DMS153 treated with DMSO at 0.1 percent for 48 hours (cell line): ENCODE results near the gene POLR1G.
"Not testable (repeated sequence)": the region's sequence is repeated elsewhere in the genome, so short reads cannot be mapped to it uniquely, and the experiment has no call there.

Source experiments
- DNase-seq: peaks from one replicate; lab custom pipeline; 2025; ENCODE audit not compliant: unreplicated experiment; lab: John Stamatoyannopoulos, UW

Gene POLR1G

GRCh38 chr19:45420356-45420755, 13.9 kb downstream of the POLR1G start:
- no peak for DNase-seq

DNA sequence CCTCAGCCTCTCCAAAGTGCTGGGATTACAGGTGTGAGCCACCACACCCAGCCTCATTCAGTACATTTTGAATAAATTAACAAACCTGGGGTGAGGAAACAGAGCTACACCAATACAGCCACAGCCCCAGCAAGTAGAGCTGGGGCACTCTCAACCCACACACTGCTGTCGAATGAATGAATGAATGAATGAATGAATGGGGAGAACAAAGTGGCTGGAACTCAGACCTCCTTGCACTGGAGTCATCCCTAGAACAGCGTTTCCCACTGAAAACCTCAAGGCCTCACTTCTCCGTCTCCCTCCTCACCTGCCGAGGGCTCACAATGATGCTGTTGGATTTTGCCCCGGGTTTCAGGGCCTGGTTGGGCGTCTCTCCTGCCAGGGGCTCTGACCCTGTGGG, 14.4 kb downstream of the POLR1G start:
- no peak for DNase-seq

GRCh38 chr19:45421947-45422498, 15.6 kb downstream of the POLR1G start:
- no peak for DNase-seq

DNA sequence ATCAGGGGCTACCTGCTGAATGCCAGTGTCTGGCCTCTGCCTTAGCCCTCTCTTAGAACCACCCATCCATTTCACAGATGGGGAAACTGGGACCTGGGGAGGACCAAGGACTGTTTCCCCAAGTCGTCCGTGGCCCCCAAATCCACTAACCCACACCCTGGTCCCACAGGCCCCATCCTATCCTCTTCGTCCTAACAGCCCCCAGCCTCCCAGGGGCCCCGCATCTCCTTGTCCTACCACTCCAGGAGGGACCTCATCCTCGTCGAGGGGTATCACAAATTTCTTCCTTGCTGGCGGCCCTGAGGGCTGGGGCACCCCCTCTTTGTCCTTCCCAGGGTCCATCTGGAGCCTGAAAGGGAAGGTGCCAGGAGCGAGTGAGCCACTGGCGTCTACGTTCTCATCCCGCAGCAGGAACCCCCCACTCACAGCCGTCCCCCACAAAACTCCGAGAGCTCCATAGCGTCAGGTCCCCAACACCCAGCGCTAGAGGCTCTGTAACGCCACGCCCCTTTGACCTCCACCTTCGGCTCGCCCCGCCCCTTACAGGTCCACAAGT, 16.7 kb downstream of the POLR1G start:
- no peak for DNase-seq

DNA sequence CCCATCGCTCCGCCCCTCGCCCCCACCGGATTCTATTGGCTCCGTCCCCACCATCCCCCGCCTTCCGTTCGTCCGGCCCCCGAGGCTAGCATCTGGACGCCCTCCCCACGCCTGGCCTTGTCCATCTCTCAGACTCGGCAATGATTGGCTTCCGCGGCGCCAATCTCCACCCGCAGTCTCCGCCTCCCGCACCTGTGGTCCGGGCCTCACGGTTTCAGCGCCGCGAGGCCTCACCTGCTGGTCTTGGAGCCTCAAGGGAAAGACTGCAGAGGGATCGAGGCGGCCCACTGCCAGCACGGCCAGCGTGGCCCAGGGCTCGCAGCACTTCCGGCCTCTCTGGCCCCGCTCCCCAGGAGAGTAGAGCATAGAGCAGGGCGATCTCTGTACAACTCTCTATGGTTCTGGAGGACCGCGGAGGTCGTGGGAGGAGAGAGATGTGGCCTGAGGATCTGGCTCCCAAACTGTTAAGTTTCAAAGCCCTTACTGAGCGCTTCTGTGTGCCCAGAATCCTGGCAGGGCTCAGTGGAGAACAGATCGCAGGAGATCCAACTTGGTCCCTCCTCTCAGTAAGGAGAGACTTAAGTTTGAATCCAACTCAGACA, 17.2 kb downstream of the POLR1G start, which contains the start of gene ERCC1:
Gene ERCC1, minus strand, starts transcription at position 329 of the 602 bp plus-strand sequence. CDS start 543 bp downstream, outside the sequence.
- peak; percentile 94 for DNase-seq

GRCh38 chr19:45424191-45425058, 18.0 kb downstream of the POLR1G start:
- DNase-seq, result peak; percentile 51

GRCh38 chr19:45428384-45429231, 22.2 kb downstream of the POLR1G start:
- DNase-seq, result no peak

DNA sequence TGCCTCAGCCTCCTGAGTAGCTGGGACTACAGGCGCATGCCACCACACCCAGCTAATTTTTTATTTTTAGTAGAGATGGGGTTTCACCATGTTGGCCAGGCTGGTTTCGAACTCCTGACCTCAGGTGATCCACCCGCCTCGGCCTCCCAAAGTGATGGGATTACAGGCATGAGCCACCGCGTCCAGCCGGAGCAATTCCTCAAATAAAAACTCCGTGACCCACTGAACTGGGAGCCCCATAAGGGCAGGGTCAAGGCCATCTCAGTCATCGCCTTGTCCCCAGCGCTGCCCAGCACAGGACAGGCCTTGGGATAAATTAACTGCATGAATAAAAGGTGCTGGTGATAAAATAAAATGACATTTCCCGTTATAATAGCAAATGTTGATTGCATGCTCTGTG, 23.5 kb downstream of the POLR1G start:
- DNase-seq, result not testable (repeated sequence)

DNA sequence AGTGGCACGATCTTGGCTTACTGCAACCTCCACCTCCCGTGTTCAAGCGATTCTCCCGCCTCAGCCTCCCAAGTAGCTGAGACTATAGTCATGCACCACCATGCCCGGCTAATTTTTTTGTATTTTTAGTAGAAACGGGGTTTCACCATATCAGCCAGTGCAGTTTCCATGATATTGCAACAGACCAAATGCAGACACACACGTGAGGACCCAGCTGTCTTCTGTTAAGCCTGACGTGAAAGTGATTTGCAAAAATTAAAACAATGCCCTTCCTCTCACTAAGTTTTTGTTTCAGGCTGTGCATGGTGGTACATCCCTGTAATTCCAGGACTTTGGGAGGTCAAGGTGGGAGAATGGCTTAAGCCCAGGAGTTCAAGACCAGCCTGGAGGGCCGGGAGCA, 24.6 kb downstream of the POLR1G start:
- not testable (repeated sequence) for DNase-seq

DNA sequence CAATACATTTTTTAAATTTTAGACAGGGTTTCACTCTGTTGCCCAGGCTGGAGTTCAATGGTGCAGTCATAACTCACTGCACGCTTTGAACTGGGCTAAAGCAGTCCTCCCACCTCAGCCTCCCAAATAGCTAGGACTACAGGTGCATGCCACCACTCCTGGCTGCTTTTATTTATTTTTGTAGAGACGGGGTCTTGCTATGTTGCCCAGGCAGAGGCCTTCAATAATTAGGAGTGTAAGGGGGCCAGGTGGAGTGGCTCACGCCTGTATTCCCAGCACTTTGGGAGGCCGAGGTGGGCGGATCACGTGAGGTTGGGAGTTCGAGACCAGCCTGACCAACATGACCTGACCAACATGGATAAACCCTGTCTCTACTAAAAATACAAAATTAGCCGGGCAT, 26.1 kb downstream of the POLR1G start:
- DNase-seq, result not testable (repeated sequence)

DNA sequence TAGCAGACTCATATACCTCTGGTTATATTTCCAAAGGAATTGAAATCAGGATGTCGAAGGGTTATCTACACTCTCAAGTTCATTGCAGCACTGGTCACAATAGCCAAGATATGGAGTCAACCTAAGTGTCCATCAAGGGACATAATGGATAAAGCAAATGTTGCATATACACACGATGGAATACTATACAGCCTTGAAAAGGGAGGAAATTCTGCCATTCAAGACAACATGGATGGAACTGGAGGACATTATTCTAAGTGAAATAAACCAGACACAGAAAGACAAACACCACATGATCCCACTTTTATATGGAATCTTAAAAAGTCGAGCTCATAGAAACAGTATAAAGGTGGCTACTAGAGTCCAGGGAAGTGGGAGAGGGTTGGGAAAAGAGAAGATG, 30.9 kb downstream of the POLR1G start:
- no peak for DNase-seq

DNA sequence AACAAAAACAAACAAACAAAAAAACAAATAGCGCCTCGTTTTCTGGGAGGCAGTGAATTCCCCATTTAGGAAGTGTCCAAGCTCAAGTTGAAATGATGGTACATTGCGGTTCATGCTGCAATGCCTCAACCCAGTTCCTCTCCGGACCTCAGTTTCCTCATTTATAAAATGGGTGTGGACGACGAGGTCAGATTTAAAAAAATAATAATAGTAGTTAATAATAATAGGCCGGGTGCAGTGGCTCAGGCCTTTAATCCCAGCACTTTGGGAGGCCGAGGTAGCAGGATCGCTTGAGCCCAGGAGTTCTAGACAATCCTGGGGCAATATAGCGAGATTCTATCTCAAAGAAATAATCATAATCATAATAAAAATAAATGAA, 32.7 kb downstream of the POLR1G start:
- no peak for DNase-seq

GRCh38 chr19:45439569-45440258, 33.3 kb downstream of the POLR1G start:
- no peak for DNase-seq

GRCh38 chr19:45440259-45440638, 33.8 kb downstream of the POLR1G start:
- DNase-seq, result no peak

- DNase-seq, result no peak
Measured at GRCh38 chr19:45440873-45441654, 34.6 kb downstream of the POLR1G start.

DNA sequence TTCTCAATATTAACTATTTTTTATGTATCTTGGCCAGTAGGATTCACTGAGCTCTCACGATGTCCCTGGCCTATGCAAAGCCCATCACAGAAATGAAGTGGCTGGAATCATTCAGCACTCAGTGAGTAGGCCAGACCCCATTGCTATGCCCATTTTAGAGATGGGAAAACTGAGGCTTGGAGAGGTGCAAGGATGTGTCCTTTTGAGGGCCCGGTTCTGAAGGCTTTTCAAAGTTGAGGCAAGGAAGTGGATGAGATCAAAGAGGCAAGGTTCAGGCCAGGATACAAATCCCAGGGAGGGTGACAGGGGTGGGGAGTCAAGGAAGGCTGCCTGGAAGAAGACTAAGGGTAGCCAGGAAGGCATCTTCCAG, 35.9 kb downstream of the POLR1G start:
- no peak for DNase-seq

- no peak for DNase-seq
Measured at GRCh38 chr19:45442778-45443461, 36.5 kb downstream of the POLR1G start.

DNA sequence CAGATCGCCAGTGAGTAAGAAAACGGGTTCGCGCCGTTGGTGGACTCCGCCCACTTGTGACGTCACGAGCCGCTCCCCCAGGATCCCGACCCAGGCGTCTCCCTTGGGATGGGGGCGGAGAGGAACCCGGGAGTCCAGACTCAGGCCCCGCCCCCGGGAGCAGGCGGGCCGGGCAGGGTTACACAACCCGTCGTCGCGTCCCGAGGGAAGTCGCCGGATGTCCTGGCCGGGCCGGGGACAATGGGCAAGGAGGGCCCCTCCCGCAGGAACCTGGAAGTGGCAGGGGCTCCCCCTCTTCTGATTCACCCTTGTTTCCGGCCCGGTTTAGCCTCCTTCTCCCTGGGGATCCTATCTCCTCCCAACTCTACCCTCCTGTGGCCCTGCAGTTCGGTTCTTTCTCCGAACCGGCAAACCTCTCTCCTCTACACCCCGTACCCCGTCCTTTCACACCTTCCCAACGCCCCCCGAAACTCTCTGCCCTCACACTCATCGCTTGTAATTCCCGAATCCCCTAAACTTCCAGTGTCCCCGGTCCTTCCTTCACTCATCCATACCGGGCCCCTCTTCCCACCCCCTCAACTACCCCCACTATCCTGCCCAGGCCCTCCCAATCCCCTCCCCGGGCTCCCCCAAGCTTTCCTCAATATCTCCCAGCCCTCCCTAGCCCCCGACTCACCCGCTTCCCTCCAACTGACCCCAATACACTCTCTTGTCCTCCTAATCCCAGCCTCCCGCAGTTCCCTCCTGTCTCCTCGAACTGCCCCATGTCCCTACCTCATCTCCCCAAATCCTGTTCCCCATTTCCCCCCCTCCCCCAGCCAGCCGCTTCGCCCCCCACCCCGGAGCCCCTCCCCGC, 37.2 kb downstream of the POLR1G start:
- DNase-seq, result peak; percentile 84
